ENCODE data around the gene MBP. TPM values are rescaled to one million over a fixed set of nuclear protein-coding genes. Genes with fewer than 3 reads are reported as not detected.

Gene MBP
- polyA plus RNA-seq (2012; ENCODE audit: missing spikeins) = 26.6 TPM

- FAIRE-seq = peak; percentile 69
- peak; percentile 76 for DNase-seq (ENCODE audit: insufficient read length)
- TF ChIP-seq POLR2AphosphoS5 (IDR thresholded peaks at IDR 0.05; ENCODE audit: low read depth, low read length) (no peak), POLR2A (IDR thresholded peaks at IDR 0.05; ENCODE audit: low read depth, low read length) (peak; percentile 72; the same call in 1 of the 2 replicates), TAF1 (IDR thresholded peaks at IDR 0.05; ENCODE audit: borderline replicate concordance, low read depth, low read length) (peak; percentile 26; the same call in 1 of the 2 replicates)
These were observed at the start of gene MBP for GRCh38 chr18:77132369-77133050. Gene MBP (minus strand): TSS chr18:77132783. CDS start chr18:77105261, 27,522 bp downstream.

DNA sequence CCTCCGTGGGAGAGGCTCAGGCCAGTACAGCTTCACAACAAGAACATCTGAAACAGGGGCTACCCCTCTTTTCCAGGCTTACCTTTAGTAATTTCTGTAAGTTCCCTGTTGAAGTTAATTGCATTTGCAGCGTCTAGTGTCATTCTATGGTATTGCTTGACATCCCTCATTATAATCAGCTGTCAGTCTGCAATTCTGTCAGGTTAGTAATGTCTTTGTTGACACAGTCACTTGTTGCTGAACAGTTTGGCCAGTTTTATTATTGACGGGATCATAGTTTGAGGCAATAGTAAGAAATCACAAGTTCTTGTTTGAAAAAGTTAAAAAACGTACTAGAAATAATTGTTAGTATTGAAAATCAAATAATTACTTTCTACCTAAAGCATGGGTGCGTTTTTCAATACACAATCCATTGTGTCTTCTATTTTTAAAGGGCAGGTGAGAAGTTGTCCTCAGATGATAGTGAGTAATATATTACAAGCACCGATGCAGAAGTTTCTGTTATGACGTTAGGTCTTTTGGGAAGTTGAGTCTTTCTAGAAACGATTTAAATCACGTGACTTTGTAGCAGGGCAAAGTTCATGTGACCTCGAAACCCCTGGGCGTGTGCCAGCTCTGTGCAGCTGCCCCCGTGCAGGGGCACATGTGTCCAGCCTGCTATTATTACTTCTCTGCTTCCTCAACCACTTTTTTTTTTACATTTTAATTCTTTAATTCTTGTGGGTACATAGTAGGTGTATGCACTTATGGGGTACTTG is 49.5 kb upstream of the MBP start:
- DNase-seq (ENCODE audit: insufficient read length) = no peak
- TF ChIP-seq POLR2A (IDR thresholded peaks at IDR 0.05; ENCODE audit: low read depth, low read length) = no peak
- no peak for TF ChIP-seq TAF1 (IDR thresholded peaks at IDR 0.05; ENCODE audit: borderline replicate concordance, low read depth, low read length)
- TF ChIP-seq POLR2AphosphoS5 (IDR thresholded peaks at IDR 0.05; ENCODE audit: low read depth, low read length) = no peak
- FAIRE-seq = no peak

DNA sequence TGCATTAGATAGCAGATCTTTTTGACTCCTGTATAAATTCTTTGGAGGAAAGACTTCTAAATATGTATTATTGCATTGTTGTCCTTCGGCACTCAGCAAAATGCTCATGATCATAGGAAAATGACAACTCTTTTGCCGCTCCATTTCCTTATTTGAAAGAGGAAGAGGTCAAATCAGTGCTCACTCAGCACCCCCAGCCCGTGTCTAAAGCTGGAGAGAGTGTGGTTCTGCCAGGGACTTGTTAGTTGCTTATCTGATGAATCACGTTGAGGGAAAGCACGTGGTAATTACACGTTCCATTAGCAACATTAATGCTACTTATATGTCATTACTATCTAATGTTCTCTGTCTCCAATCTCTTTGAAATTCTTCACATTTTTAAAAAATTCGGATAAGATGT is 46.0 kb upstream of the MBP start:
- no peak for TF ChIP-seq POLR2AphosphoS5 (IDR thresholded peaks at IDR 0.05; ENCODE audit: low read depth, low read length)
- TF ChIP-seq TAF1 (IDR thresholded peaks at IDR 0.05; ENCODE audit: borderline replicate concordance, low read depth, low read length) = no peak
- TF ChIP-seq POLR2A (IDR thresholded peaks at IDR 0.05; ENCODE audit: low read depth, low read length) = no peak
- FAIRE-seq (no peak), DNase-seq (ENCODE audit: insufficient read length) (no peak)

GRCh38 chr18:77177009-77177408 is 44.4 kb upstream of the MBP start:
- TF ChIP-seq POLR2AphosphoS5 (IDR thresholded peaks at IDR 0.05; ENCODE audit: low read depth, low read length) (no peak), TAF1 (IDR thresholded peaks at IDR 0.05; ENCODE audit: borderline replicate concordance, low read depth, low read length) (no peak), POLR2A (IDR thresholded peaks at IDR 0.05; ENCODE audit: low read depth, low read length) (no peak)
- FAIRE-seq (no peak), DNase-seq (ENCODE audit: insufficient read length) (no peak)

- DNase-seq (ENCODE audit: insufficient read length) (no peak), FAIRE-seq (no peak)
- no peak for TF ChIP-seq POLR2A (IDR thresholded peaks at IDR 0.05; ENCODE audit: low read depth, low read length)
- TF ChIP-seq TAF1 (IDR thresholded peaks at IDR 0.05; ENCODE audit: borderline replicate concordance, low read depth, low read length) = no peak
- no peak for TF ChIP-seq POLR2AphosphoS5 (IDR thresholded peaks at IDR 0.05; ENCODE audit: low read depth, low read length)
These were observed 40.9 kb upstream of the MBP start for GRCh38 chr18:77173275-77174030.

GRCh38 chr18:77170890-77171410 is 38.4 kb upstream of the MBP start:
- FAIRE-seq (no peak), DNase-seq (ENCODE audit: insufficient read length) (no peak)
- TF ChIP-seq POLR2AphosphoS5 (IDR thresholded peaks at IDR 0.05; ENCODE audit: low read depth, low read length) = no peak
- TF ChIP-seq POLR2A (IDR thresholded peaks at IDR 0.05; ENCODE audit: low read depth, low read length) = no peak
- no peak for TF ChIP-seq TAF1 (IDR thresholded peaks at IDR 0.05; ENCODE audit: borderline replicate concordance, low read depth, low read length)

- no peak for TF ChIP-seq TAF1 (IDR thresholded peaks at IDR 0.05; ENCODE audit: borderline replicate concordance, low read depth, low read length)
- no peak for TF ChIP-seq POLR2AphosphoS5 (IDR thresholded peaks at IDR 0.05; ENCODE audit: low read depth, low read length)
- no peak for TF ChIP-seq POLR2A (IDR thresholded peaks at IDR 0.05; ENCODE audit: low read depth, low read length)
- FAIRE-seq (no peak), DNase-seq (ENCODE audit: insufficient read length) (no peak)
These were observed 36.3 kb upstream of the MBP start for GRCh38 chr18:77168811-77169311.

GRCh38 chr18:77167251-77167650 is 34.7 kb upstream of the MBP start:
- FAIRE-seq = no peak
- no peak for DNase-seq (ENCODE audit: insufficient read length)

DNA sequence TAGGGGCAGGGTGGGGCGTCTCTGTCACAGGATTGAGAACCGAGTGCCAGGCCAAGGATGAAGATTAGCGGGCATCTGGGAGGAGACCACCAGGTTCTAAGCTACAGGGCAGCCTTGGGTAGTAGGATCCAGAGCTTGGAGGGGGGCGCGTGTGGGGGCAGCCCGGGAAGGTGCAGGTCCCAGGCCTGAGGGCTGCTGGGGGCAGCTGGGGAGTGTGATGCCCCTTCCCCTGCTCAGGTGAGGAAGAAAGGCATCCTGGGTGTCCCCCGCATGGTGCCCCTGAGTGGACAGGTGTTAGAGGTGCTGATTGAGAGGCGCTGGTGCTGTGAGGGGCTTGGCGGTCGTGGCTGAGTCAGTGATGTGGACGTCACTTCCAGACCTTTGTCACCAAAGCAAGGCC is 33.9 kb upstream of the MBP start:
- TF ChIP-seq TAF1 (IDR thresholded peaks at IDR 0.05; ENCODE audit: borderline replicate concordance, low read depth, low read length) = no peak
- TF ChIP-seq POLR2AphosphoS5 (IDR thresholded peaks at IDR 0.05; ENCODE audit: low read depth, low read length) = no peak
- no peak for TF ChIP-seq POLR2A (IDR thresholded peaks at IDR 0.05; ENCODE audit: low read depth, low read length)
- FAIRE-seq (no peak), DNase-seq (ENCODE audit: insufficient read length) (no peak)

More at GRCh38 chr18:77167251-77167650, 34.7 kb upstream of the MBP start:
- TF ChIP-seq POLR2A (IDR thresholded peaks at IDR 0.05; ENCODE audit: low read depth, low read length) (no peak), TAF1 (IDR thresholded peaks at IDR 0.05; ENCODE audit: borderline replicate concordance, low read depth, low read length) (no peak), POLR2AphosphoS5 (IDR thresholded peaks at IDR 0.05; ENCODE audit: low read depth, low read length) (no peak)

GRCh38 chr18:77165503-77166188 is 33.1 kb upstream of the MBP start:
- TF ChIP-seq TAF1 (IDR thresholded peaks at IDR 0.05; ENCODE audit: borderline replicate concordance, low read depth, low read length) (no peak), POLR2AphosphoS5 (IDR thresholded peaks at IDR 0.05; ENCODE audit: low read depth, low read length) (no peak), POLR2A (IDR thresholded peaks at IDR 0.05; ENCODE audit: low read depth, low read length) (no peak)
- FAIRE-seq (no peak), DNase-seq (ENCODE audit: insufficient read length) (no peak)

All from GM12892 (cell line).